8988T (cell line): ENCODE results near the gene EPOP.

Source experiments
- DNase-seq: peaks from one replicate; pipeline ENCODE4 v3.0.0; 2011

EPOP gene

DNA sequence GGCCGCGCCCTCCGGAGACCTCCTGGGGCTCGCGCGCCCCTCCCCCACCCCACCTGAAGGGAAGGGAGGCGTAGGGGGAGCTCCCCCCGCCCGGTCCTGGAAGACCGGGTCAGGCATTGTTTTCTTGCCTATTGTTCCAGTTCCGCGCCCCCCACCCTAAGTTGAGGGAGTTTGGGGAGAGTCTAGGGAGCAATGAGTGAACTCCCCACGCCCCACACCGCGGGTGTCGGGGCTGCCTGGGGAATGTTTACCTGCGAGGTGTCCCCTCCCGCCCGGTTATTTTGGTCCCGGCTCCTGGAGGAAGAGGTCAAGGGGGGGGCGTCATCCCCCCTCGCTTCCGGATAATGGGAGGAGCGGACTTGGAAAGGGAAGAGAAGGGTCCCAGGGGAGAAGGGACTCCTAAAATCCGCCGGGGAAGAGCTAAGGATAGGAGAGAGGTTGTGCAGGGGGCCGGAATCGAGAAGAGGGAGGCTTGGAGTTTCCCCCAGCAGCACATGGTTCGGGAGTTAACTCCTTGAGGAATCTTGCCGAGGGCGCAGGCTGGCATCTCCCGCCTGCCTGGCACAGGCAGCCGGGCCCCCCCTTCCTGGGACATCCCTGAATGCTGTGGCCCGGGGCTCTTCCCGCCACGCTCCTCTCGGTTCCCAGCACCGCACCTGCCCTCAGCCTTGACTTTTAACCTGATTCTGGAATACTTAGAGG lies 31.2 kb upstream of the EPOP start:
- DNase-seq = peak; percentile 68

DNA sequence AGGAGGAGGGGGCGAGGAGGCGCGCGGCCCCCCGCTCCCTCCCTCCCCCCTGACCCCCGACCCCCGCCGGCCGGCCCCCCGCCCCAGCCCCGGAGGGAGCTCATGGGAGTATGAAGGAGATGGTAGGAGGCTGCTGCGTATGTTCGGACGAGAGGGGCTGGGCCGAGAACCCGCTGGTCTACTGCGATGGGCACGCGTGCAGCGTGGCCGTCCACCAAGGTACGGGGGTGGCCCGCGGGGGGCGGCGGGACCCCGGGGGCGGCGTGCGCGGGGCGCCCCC lies 30.7 kb upstream of the EPOP start:
- DNase-seq = no peak

DNA sequence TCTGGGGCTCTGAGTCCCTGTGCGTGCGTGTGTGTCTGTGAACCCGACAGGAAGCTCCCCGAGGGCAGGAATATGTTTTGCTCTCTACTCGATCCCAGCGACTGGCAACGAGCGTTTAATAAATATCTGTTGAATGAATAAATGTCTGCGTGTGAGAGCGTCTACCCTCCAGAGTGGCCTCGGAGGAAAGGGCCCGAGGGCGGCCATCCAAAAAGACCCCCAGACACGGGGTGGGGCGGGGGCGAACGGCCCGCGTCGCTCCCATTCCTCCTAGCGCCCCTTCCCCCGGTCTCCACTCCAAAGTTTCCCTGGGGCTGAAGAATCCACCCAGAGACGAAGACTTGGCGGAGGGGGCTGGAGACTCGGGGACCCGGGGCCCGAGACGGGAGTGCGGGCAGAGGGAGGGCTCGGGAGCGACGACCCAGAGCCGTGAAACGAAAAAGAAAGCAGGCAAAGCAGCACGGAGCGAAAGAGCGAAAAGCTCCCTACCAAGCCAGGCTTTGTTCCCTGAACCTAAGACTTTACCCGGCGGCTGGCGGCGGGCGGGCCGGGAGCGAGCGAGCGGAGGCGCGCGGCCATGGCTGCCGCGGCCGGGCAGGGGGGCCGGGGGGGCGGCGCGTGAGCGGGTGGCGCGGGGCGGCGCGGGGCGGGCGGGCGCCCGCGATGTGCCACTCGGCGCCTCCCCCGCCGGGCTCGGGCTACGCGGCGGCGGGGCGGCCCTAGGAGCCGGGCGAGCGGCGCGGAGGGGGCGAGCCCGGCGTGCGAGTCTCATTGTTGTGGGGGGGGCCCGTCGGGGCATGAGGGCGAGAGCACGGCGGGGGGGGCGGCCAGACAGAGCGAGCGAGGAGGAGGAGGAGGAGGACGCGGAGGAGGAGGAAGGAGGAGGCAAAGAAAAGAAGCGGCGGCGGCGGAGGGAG lies 30.1 kb upstream of the EPOP start, which contains the start of gene MLLT6:
TSS of gene MLLT6 (plus strand) at position 668 of the 917 bp plus-strand sequence. CDS start 360 bp downstream, outside the sequence.
- DNase-seq = peak; percentile 90

DNA sequence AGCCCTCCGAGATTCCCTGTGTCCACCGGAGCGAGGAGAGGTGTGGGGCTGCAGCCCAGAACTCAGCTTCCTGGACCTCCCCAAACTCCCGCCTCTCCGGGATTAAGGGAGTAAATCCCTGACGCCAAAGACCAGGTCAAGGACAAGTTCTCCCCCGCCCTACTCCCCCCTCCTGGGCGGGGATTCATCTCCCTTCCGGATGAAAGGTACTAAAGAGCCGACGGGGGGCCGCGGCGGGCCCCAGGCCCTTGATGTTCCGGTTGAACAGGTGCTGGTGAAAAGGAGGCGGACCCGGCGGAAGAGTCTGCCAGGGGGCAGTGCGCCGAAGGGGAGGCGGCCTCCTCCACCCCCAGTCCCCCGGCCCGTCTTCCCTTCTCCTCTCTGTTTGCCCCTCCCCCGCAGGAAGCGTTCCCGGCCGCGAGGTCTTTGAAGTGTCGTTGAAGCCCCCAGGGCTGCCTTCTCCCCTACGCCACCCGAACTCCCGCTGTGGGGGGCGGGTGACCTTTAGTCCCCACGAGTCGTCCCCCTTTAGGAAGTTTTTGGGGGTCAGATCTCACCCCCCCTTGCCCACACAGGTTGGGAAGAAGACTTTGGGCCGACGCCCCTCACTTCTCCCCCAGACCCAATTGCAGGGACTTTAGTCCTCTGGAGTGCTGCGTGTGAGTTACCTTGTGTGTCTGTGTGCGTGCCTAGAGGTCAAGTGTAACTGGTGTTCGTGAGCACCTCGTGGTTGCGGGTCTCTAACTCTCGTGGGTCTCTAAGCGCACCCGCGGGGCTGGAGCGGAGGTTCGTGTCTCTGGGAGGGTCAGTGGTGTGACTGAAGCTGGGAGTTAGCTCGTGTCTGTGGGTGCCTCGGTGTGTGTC lies 29.2 kb upstream of the EPOP start:
- DNase-seq = peak; percentile 70

DNA sequence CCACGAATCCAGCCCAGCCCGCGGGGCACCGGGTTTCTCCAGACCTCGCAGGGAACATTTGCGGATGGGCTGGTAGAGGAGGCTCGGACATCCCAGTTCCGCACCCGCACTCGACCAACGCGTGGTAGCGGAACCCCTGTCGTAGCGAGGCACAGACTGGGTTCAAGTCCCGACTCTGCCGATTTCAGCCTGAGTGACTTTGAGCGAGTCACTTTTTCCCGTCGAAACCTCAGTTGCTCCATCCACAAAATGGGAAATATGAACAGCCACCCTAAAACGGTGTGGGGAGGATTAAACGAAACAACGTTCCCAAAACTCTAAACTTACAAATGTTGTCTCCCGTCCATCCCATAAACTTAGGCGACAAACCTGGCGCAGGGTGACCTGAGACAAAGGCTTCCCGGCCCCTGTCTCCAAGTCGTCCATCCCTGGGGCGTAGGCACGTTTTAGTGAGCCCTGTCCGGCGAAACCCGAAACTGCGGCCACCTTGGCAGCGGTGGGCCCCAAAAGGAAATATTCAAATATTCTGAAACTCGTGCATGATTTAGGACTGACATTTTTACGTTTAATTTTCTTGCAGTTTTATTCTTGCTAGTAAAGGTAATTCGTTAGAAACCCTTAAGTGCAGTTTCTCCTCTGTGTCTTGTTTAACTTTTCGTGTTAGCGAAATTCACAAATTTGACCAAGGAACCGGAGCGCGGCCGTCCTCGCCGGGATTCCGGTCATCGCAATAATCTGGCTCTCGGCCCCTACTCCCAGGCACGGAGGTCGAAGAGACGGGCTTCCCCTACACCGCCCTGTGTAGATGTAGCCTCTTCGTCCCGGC lies 28.4 kb upstream of the EPOP start:
- no peak for DNase-seq

DNA sequence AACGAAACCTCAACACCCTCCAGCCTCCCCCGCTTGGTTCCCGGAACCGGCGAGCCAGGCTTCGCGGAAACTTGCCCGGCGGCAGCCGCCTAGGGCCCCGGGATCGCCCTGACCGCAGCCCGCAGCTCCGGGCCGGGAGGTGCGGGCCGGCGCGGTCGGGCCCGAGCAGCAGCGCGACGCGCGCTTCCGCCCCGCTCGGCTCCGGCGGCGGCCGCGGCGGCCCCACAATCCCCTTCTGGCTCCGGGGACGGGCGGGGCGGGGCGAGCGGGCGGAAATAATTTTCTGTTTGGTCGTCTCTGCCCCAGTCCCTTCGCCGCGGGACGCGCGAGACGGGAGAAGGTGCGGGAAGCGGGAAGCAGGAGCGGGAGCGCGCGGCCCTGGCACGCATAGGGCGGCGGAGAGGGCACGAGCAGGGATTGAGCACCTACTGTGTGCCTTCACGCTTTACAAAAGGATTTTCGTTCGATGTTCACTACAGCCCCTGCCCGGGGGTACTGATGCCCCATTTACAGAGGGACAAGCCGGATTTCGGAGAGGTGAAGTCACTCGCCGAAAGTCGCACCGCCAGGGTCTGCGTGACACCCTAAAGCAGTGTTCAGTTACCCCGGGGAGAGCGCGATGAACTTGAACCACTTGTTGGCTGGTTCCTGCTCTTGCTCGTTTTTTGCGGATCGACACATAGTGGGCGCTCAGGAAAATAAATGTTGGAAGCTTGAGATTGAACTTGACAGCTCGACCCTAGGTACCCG lies 27.6 kb upstream of the EPOP start:
- DNase-seq = peak; percentile 88

DNA sequence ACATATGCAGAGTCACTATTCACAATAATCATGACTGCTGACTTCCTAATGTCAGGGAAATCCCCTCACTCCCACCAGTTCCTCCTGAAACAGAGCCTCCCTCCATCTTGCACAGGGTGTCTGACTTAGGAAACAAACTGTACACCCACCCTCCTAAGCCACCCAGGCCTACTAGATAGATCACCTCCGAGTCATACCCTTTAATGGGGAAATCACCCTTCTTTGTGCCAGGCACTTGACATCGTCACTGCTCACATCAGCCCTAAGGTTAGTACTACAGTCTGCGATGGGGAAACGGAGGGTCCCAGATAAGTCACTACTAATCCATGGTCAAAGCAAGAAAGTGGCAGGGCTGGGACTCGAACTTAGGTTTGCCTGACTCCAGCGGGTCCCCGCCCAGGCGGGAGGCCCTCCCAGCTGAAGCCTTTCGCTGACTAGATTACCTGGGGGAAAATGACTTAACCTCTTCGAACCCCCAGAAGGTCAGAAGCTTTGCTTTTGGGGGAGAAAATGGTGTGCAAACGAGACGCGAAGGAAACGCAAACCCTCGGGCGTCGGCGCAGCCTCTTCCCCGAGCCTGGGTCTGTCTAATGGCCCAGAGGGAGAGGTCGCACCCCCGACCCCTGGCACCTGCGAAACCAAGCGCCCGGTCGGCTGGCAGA lies 26.9 kb upstream of the EPOP start:
- no peak for DNase-seq

DNA sequence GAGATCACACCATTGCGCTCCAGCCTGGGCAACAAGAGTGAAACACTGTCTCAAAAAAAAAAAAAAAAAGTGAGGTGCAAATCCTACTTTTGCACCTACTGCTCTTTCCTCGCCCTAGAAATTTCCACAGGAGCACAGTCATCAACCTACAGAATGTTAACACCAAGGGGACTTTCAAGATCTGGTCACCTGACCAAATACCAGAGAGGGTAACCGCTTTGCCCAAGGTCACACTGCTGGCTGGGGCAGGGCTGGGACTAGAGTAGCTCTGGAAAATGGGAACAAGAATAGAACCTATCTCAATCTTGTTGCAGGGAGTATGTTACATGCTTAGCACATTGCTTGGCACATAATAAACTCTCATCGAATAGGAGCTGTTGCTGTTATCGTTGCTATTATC lies 24.0 kb upstream of the EPOP start:
- no peak for DNase-seq

DNA sequence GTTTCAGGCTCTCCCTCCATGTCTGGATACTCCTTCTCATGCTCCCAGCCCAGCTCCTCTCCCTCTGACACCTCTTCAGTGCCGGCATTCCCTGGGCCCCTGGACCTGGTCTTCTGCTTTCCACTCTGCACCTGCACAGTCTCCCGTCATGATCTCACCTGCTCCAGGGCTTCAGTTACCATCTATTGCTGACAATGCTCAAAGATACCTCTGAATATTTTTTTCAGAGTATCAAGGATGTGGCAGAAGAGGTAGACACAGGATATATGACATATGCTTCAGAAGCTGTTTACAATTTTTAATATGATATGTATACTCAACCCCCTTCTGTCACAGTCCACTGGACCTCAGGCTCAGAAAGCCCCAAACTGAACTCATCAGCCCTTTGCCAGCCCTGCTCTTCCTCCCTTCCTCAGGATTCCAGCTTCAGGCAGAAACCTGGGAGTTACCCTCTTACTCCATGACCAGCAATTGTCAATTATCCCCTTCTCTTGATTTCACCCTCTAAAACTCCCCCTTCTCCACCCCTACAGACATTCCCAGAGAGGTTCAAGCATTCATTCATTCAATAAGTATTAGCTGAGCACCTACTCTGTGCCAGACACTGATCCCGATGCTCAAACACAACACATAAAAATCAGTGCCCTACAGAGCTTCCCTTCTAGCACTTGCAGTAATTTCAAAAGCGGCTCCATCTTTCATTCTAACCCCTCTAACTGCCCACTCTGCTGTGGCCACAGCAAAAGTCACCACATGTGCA lies 22.5 kb upstream of the EPOP start:
- no peak for DNase-seq

DNA sequence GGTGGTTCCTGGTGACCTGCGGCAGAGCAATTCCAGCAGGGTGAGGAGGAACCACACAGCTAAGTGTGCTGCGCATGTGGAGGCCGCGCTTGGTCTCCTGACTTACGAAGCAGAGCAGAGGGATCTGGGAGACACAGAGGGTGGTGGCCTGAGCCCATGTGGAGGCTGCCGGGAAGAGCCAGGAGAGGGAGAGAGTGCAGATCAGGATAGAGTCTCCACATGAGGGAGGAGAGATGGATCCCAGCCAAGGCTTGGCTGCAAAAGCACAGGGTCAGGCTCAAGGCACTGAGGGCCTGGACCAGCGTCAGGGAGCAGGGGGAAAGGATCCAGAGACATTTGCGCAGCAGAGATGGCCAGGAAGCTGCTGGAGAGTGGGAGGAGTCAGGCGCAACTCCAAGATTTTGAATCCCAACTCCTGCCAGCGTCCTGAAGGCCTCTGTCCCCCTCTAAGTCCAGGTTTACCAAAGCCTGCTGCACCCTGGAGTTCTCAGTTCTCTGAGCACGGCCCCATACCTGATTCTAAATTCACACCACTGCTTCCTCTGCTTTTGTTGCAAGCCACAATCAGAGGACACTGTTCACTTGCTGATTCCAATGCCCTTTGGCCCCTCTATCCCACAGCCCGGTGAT lies 19.1 kb upstream of the EPOP start:
- DNase-seq = no peak

DNA sequence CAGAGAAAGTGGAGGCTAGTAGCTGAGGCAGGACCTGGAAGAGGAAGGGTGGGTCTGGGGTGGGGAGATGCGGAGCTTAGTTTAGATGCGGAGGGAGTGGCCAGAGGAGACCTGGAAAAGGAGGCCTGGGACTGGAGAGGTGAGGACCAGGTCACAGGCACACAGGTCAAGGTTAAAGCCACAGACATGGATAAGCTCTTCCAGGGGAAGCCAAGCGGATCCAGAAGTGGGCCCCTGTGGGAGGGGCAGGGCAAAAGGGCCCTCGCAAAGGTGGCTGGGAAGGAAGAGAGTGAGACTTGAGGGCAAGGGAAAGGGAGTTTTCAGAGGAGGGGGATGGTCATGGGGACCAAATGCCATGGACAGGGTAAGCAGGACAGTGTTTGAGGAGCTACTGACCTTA lies 16.4 kb upstream of the EPOP start:
- DNase-seq = no peak

DNA sequence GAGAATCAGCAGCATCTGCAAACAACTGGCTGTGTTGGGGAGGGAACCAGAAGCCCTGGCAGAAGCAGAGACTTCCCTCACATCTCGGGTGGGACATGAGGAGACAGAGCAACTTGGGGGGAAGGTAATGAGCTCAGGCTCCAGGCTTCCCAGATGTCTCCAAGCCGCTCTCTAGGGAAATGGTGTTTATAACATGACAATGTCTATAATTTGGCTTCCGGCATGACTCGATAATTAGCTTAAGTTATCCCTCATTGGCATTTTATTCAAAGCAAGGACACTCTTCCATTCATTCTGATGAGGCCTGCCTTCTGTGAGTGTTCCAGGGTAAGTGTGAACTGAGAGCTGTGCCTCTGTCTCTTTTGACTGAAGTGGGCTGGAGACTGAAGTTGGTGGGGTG lies 15.6 kb upstream of the EPOP start:
- no peak for DNase-seq

DNA sequence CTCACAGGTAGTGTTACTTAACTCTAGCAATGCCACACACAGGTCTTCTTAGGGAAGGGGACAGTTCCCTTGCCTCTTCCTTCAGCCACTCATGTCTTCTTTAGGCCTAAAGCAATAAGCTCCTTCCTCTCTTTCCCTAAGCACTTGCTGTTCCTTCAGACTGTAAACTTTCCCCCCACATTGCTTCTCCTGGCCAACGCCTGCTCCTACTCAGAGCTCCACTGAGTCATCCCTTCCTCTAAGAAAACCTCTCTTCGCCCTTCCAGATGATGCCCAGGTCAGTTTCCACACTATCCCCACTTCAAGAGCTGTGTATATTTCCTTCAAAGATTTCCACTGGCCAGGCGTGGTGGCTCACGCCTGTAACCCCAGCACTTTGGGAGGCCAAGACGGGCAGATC lies 12.5 kb upstream of the EPOP start:
- no peak for DNase-seq

DNA sequence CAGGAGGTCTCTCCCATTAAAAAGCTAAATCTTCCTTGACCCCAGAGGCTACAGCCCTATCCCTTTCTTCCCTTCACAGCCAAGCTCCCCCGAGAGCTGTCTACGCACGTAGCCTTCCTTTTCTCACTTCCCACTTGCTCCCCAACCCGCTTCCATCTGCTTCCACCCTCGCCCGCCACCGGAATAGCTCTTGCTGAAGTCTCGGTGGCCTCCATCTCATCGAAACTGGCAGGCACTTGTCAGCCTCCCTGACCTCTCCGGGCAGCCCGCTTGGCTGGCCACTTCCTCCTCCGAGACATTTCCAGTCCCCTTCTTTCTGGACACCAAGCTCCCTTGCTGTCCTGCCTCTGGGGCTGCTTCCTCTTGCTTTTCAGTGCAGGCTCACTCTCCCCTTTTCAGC lies 10.7 kb upstream of the EPOP start:
- no peak for DNase-seq

DNA sequence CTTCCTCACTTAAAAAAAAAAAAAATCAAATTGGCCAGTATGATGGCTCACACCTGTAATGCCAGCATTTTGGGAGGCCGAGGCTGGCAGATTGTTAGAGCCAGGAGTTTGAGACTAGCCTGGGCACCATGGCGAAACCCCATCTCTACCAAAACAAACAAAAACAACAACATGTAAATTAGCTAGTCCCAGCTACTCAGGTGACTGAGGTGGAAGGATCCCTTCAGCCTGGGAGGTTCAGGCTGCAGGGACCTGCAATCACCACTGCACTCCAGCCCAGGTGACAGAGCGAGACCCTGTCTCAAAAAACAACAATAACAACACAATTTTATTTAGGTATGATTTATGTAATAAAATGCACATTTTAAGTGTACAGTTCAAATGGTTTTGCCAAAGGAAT lies 6.3 kb upstream of the EPOP start:
- no peak for DNase-seq

DNA sequence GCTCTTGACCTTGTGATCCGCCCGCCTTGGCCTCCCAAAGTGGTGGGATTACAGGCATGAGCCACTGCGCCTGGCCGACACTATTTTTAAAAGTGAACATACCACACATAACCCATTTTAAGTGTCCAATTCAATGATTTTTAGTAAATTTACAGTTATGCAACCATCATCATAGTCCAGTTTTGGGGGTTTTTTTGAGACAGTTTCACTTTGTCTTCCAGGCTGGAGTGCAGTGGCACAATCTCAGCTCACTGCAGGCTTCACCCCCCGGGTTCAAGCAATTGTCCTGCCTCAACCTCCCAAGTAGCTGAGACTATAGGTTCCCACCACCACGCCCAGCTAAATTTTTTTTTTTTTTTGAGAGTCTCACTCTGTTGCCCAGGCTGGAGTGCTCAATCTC lies 3.1 kb upstream of the EPOP start:
- no peak for DNase-seq

DNA sequence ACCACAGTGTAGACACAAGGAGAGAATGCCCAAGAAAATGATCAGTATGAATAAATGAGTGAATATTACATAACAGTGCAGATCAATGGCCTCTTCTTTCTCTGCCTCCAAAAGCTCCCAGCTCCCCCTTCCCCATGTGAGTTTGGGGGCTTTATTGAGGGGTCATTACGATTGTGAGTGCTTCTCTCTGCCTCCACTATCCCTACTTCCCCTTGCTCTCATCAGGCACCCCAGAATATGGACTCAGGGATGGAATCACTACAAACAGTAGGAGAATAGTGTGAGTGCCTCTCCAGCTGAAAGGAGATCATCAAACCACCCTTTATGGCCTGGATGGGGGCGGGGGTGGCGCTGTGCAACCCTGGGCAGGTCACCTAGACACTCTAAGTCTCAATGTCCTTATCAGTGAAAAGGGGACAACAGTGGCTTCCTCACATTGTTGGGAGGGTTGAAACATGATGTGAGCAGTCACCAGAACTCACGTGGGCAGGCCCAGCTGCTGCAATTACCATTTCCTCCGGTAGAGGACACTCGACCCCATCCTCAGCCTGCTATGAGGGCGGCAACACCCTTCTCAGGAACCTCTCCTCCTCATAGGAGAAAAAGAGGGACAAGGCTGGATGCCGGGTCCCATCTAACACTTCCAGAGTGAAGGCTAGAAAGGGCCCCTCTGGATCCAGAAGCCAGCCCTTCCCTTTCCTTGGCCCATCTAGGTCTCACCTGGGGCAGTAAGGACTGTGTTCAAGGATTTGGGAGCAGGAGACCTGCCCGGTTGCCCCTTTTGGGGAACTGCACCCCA lies 2.1 kb upstream of the EPOP start:
- DNase-seq = peak; percentile 66

DNA sequence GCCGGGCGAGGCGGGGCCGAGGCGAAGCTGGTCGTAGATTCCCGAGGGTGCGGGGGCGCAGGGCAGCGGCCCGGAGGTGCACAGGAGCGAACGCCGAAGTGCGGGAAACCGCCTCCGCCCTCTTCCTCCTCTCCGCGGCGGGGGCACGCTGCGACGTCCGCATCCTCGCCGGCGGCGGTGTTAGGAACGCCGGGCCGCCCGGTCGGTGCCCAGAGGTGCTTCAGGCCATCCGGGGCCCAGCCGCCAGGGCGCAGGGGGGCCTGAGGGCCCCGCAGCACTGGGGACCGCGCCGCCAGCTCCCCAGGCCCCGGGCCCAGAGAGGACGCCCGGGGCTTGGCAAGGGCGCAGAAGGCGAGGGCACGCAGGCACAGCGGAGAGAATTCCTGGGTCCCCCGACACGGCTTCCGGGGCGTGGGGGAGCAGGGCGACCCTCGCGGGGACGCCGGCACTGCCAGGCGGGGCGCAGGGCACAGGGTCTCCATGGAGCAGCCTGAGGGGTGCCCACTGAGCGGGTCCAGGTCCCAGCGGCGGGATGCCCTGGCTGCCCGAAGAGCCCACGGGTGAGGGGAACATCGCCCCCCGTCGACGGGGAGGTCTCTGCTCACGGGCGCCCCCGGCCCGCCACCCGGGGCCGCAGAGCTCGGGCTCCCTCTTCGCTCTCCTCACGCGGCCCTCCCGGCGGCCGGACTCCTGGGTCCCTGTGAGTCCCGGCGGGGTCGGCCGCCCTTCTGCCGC lies 576 bp downstream of the EPOP start:
- DNase-seq = peak; percentile 45

DNA sequence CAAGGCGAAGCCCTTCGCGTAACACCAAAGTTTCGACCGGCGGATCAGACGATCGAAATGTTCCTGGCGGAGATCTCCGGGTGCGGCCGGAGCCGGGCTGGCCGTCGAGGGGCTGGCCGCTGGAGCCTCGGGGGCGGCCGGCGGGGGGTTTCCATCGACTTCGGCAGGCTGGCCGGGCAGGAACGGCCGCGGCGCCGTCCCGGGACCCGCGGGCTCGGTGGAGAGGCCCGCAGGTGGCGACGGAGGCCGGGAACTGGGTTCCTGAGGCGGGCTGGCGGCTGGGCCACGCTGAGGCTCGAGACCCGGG lies 1.1 kb downstream of the EPOP start:
- no peak for DNase-seq
